NCI-H748 treated with DMSO at 0.1 percent for 48 hours (cell line): ENCODE measurements around the gene SAT2.
"Not testable (repeated sequence)": the region's sequence is repeated elsewhere in the genome, so short reads cannot be mapped to it uniquely, and the experiment has no call there.

Experiments used
- DNase-seq: peaks from one replicate; lab custom pipeline; 2025; lab: John Stamatoyannopoulos, UW

SAT2 gene

GRCh38 chr17:7627250-7628121 lies at the start of gene SAT2:
SAT2 (minus strand) TSS chr17:7627821; CDS start chr17:7627635, 186 bp downstream.
- peak; percentile 95 for DNase-seq

GRCh38 chr17:7676533-7676932 lies 48.9 kb upstream of the SAT2 start:
- DNase-seq, result no peak

- no peak for DNase-seq
Measured at GRCh38 chr17:7674934-7675333, 47.3 kb upstream of the SAT2 start.

GRCh38 chr17:7673239-7673638 lies 45.6 kb upstream of the SAT2 start:
- DNase-seq, result no peak

GRCh38 chr17:7668482-7668881 lies 40.9 kb upstream of the SAT2 start:
- DNase-seq, result no peak

- DNase-seq, result no peak
Measured at GRCh38 chr17:7667656-7668406, 40.2 kb upstream of the SAT2 start.

- DNase-seq, result no peak
Measured at GRCh38 chr17:7656958-7657609, 29.5 kb upstream of the SAT2 start.

GRCh38 chr17:7655541-7655840 lies 27.9 kb upstream of the SAT2 start:
- no peak for DNase-seq

GRCh38 chr17:7654832-7655540 lies 27.4 kb upstream of the SAT2 start:
- no peak for DNase-seq

GRCh38 chr17:7652388-7653356 lies 25.1 kb upstream of the SAT2 start:
- DNase-seq, result no peak

- DNase-seq, result no peak
Measured at GRCh38 chr17:7651665-7652387, 24.2 kb upstream of the SAT2 start.

GRCh38 chr17:7651097-7651664 lies 23.6 kb upstream of the SAT2 start:
- no peak for DNase-seq

GRCh38 chr17:7650509-7651096 lies 23.0 kb upstream of the SAT2 start, which contains the start of gene ATP1B2:
ATP1B2 (plus strand) TSS chr17:7650926; CDS start chr17:7651519, 593 bp downstream.
- DNase-seq, result peak; percentile 86

- DNase-seq, result no peak
Measured at GRCh38 chr17:7647018-7647417, 19.4 kb upstream of the SAT2 start.

- DNase-seq, result no peak
Measured at GRCh38 chr17:7646457-7646856, 18.8 kb upstream of the SAT2 start.

GRCh38 chr17:7644775-7645174 lies 17.2 kb upstream of the SAT2 start:
- DNase-seq, result no peak

- DNase-seq, result not testable (repeated sequence)
Measured at GRCh38 chr17:7641635-7642034, 14.0 kb upstream of the SAT2 start.

- no peak for DNase-seq
Measured at GRCh38 chr17:7640783-7641182, 13.2 kb upstream of the SAT2 start.

GRCh38 chr17:7636163-7636562 lies 8.5 kb upstream of the SAT2 start:
- DNase-seq, result no peak
